Measurements from ENCODE around the gene SELENOO. TPM values are rescaled to one million over a fixed set of nuclear protein-coding genes. Genes with fewer than 3 reads are reported as not detected.

SELENOO gene
- total and polyA plus RNA-seq, 12 donors: 9.6 to 29.8 (median 12.2) TPM

DNA sequence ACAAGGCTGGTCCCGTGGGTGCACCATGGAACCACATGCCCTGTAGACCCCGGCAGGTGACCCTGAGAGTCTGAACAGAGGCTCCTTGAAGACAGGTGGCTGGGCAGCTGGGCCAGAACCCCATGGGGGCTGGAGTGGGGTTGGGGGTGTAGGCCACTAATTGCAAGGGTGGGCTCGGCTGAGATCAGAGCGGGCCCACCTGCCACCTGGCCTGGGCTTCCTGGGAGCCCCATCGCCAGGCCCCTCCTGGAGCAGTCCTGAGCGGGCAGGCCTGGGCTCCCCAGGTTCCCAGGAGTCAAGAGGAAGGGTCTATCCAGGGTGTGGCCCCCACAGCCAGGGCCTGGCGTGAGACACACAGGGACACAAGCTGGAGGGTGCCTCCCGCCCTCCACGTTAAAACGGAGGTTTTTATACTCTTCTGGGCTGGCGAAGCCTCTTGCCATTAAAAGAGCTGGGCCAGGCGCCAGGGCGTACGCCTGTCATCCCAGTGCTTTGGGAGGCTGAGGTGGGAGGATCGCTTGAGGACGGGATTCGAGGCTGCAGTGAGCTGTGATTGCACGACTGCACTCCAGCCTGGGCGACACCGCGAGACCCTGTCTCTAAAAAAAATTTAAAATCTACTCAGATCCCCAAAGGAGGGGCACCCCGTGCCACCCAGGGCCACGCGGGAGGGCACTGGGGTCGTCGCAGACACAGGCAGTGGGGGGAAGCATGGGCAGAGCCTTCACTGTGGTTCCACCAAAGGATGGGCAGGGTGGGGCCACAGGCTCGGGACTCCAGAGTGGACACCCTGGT is 19.9 kb upstream of the SELENOO start:
- H3K9me3 ChIP-seq: no peaks in the 10 kb centered on the region
- ATAC-seq (no peak), DNase-seq (no peak)
- H3K4me1 ChIP-seq: peaks cover 10 to 29% (median 23%) of the 10 kb centered on the region in 9 donors
- H3K27me3 ChIP-seq: peaks cover 0 to 42% (median 35%) of the 10 kb centered on the region in 7 donors
- intact Hi-C loops (cut with DNase I): no loop called here
- no peaks in the 10 kb centered on the region for H3K36me3 ChIP-seq
- TF ChIP-seq, protein P1, sequence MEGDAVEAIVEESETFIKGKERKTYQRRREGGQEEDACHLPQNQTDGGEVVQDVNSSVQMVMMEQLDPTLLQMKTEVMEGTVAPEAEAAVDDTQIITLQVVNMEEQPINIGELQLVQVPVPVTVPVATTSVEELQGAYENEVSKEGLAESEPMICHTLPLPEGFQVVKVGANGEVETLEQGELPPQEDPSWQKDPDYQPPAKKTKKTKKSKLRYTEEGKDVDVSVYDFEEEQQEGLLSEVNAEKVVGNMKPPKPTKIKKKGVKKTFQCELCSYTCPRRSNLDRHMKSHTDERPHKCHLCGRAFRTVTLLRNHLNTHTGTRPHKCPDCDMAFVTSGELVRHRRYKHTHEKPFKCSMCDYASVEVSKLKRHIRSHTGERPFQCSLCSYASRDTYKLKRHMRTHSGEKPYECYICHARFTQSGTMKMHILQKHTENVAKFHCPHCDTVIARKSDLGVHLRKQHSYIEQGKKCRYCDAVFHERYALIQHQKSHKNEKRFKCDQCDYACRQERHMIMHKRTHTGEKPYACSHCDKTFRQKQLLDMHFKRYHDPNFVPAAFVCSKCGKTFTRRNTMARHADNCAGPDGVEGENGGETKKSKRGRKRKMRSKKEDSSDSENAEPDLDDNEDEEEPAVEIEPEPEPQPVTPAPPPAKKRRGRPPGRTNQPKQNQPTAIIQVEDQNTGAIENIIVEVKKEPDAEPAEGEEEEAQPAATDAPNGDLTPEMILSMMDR (IDR thresholded peaks at IDR 0.05): no peak
- 92 to 94% methylated on average over 27 of the region's 27 CpGs for WGBS, 2 donors
- H3K27ac ChIP-seq: no peak overlapping the region
- no peak overlapping the region for H3K4me3 ChIP-seq

DNA sequence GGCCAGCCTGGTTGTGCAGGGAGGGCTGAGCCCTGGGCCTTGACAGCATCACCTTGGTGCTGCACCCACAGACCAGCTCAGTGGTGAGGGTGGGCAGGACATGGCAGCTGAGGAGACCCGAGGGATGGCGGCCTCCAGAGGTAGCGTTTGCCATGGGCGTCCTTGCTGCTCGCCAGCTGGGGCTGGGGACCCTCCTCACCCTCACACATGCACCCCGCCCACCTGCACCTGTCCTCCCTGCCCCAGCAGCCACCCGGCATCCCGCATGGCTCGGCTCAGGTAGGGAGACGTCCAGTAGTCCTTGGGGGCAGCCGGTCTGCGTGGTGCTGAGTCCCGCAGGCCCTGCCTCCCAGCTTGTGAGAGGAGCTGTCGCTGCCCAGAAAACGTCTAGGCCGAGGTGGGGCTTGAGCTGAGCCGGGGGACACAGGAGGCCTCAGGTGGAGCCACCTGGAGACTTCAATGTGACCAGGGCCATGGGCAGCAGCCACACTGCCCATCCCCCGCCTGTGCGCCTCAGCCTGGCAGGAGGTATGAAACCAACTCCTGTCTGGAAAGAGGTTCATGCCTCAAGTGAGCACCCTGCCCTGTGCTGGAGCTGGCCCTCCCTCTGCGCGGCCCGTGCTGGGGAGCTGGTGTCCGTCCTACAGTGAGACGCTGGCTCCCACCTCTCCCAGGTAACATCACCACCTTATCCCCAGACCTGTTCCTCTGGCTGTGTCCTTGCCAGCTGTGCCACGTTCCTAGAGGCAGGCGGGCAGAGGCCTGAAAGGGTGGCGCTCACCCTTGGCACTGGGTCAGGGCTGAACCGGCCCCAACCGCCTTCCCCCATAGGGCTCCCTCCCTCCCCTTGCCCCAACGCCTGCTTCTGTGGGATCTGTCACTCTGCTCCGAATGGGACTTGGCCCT is 18.4 kb upstream of the SELENOO start:
- Histone ChIP-seq H3K27me3 (peaks cover 0 to 28% (median 24%) of the 10 kb centered on the region in 7 donors), H3K4me3 (no peak overlapping the region), H3K36me3 (no peaks in the 10 kb centered on the region), H3K9me3 (no peaks in the 10 kb centered on the region), H3K4me1 (peaks cover 10 to 40% (median 34%) of the 10 kb centered on the region in 9 donors), H3K27ac (no peak overlapping the region)
- ATAC-seq: peak in 3 of 8 donors; percentile 6 to 22 (median 16)
- no peak for DNase-seq
- TF ChIP-seq, protein P1 (IDR thresholded peaks at IDR 0.05): no peak
- WGBS, 2 donors: 76 to 83% methylated on average over 31 of the region's 31 CpGs
- intact Hi-C loops (cut with DNase I): no loop called here

DNA sequence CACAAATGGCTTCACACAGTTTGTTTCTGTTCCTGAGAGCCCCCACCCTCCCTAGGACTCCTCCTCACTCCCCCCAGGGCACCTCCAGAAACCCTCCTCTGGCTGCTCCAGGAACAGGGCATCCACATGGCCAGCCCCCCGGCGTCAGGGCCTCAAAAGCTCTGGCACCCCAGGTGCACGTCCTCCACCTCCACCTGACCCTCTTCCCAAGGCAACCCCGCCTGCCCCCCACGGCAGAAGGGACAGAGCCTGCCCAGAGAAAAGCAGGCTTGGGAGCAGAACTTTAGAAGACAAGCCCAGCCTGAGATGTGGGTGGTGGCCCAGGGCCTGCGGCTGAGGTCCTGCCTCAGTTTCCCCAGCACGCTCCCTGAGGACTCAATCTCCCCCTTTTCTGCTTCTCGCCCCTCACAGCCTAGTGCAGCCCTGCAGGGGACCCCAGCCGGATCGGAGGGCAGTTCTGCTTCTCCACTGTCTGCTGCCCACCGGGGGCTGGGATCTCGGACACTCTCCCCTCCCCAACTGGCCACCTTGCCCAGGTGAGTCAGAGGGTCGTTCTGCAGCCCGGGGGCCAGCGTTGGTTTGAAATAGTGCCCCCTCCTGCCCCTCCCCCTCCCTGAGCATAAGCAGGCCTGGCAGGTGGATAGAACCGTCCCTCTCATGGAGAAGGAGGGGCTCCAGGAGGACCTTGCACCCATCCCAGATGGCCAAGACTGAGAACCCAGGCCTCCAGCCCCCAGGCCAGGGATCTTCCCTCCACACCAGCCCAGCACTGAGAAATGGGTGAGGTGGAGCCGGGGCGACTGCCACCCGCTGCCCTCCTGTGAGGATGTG is 17.5 kb upstream of the SELENOO start:
- WGBS, 2 donors: 85 to 86% methylated on average over 18 to 19 of the region's 19 CpGs
- no peaks in the 10 kb centered on the region for H3K9me3 ChIP-seq
- intact Hi-C loops (cut with DNase I): no loop called here
- ATAC-seq (peak in 1 of 8 donors; percentile 1), DNase-seq (no peak)
- H3K4me1 ChIP-seq: peaks cover 10 to 42% (median 36%) of the 10 kb centered on the region in 9 donors
- peak overlapping the region in 8 of 10 donors; percentile 5 to 91 (median 57) for H3K27ac ChIP-seq
- TF ChIP-seq, protein P1 (IDR thresholded peaks at IDR 0.05): no peak
- H3K27me3 ChIP-seq: peaks cover 0 to 19% (median 15%) of the 10 kb centered on the region in 7 donors
- H3K4me3 ChIP-seq: no peak overlapping the region
- H3K36me3 ChIP-seq: no peaks in the 10 kb centered on the region

Measured in heart right ventricle (tissue), 16 donors.